Ishikawa (cell line): ENCODE results near the gene NCOA7.

Experiments
- CEBPB ChIP-seq: IDR thresholded peaks from 2 replicates; pipeline ENCODE4 v1.6.1; 2012
- CREB1 ChIP-seq: IDR thresholded peaks from 2 replicates; pipeline ENCODE4 v1.6.1; 2012; ENCODE audit warnings: low read depth
- EGR1 ChIP-seq: IDR thresholded peaks from 2 replicates; pipeline ENCODE4 v1.6.1; 2012
- EP300 ChIP-seq: IDR thresholded peaks from 2 replicates; pipeline ENCODE4 v1.6.1; 2012; ENCODE audit warnings: borderline replicate concordance
- FOXM1 ChIP-seq: IDR thresholded peaks from 2 replicates; pipeline ENCODE4 v1.6.1; 2012; ENCODE audit warnings: low read depth, borderline replicate concordance
- RAD21 ChIP-seq: IDR thresholded peaks from 2 replicates; pipeline ENCODE4 v1.6.1; 2012; ENCODE audit warnings: low read depth
- TAF1 ChIP-seq: IDR thresholded peaks from 2 replicates; pipeline ENCODE4 v1.6.1; 2012; ENCODE audit warnings: low read depth, mild to moderate bottlenecking
- TCF12 ChIP-seq: IDR thresholded peaks from 2 replicates; pipeline ENCODE4 v1.6.1; 2012; ENCODE audit warnings: low read depth
- TEAD4 ChIP-seq: IDR thresholded peaks from 2 replicates; pipeline ENCODE4 v1.6.1; 2012
- YY1 ChIP-seq: IDR thresholded peaks from 2 replicates; pipeline ENCODE4 v1.6.1; 2012; ENCODE audit warnings: low read depth
- ZBTB7A ChIP-seq: IDR thresholded peaks from 2 replicates; pipeline ENCODE4 v1.6.1; 2012; ENCODE audit warnings: low read depth
- TF ChIP-seq, protein P1 (sequence below): IDR thresholded peaks from 2 replicates; pipeline ENCODE4 v1.6.1; 2012
- TF ChIP-seq, protein P2 (sequence below): IDR thresholded peaks from 2 replicates; pipeline ENCODE4 v1.6.1; 2012; ENCODE audit warnings: low read depth, mild to moderate bottlenecking

GRCh38 chr6:125857846-125858245 lies 67.1 kb downstream of the NCOA7 start:
- TF ChIP-seq EGR1 (no peak), CEBPB (no peak), EP300 (no peak), TAF1 (no peak), RAD21 (no peak), ZBTB7A (no peak), YY1 (no peak), TCF12 (no peak), FOXM1 (no peak), CREB1 (no peak), TEAD4 (no peak)
- TF ChIP-seq, protein P1, sequence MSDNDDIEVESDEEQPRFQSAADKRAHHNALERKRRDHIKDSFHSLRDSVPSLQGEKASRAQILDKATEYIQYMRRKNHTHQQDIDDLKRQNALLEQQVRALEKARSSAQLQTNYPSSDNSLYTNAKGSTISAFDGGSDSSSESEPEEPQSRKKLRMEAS = no peak
- TF ChIP-seq, protein P2, sequence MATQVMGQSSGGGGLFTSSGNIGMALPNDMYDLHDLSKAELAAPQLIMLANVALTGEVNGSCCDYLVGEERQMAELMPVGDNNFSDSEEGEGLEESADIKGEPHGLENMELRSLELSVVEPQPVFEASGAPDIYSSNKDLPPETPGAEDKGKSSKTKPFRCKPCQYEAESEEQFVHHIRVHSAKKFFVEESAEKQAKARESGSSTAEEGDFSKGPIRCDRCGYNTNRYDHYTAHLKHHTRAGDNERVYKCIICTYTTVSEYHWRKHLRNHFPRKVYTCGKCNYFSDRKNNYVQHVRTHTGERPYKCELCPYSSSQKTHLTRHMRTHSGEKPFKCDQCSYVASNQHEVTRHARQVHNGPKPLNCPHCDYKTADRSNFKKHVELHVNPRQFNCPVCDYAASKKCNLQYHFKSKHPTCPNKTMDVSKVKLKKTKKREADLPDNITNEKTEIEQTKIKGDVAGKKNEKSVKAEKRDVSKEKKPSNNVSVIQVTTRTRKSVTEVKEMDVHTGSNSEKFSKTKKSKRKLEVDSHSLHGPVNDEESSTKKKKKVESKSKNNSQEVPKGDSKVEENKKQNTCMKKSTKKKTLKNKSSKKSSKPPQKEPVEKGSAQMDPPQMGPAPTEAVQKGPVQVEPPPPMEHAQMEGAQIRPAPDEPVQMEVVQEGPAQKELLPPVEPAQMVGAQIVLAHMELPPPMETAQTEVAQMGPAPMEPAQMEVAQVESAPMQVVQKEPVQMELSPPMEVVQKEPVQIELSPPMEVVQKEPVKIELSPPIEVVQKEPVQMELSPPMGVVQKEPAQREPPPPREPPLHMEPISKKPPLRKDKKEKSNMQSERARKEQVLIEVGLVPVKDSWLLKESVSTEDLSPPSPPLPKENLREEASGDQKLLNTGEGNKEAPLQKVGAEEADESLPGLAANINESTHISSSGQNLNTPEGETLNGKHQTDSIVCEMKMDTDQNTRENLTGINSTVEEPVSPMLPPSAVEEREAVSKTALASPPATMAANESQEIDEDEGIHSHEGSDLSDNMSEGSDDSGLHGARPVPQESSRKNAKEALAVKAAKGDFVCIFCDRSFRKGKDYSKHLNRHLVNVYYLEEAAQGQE = no peak
